GM10847 (cell line): Measurements from ENCODE around the gene PHF23.

ENCODE experiments used
- POLR2A ChIP-seq: IDR thresholded peaks from 2 replicates; pipeline ENCODE4 v1.6.1; 2011; ENCODE audit not compliant: insufficient read length; ENCODE audit errors: extremely low read depth

Gene PHF23

GRCh38 chr17:7249830-7250229, 10.6 kb upstream of the PHF23 start:
- no peak for TF ChIP-seq POLR2A

GRCh38 chr17:7249214-7249613, 10.0 kb upstream of the PHF23 start:
- TF ChIP-seq POLR2A = no peak

- no peak for TF ChIP-seq POLR2A
Measured at GRCh38 chr17:7248796-7249195, 9.5 kb upstream of the PHF23 start.

GRCh38 chr17:7246779-7247178, 7.5 kb upstream of the PHF23 start:
- no peak for TF ChIP-seq POLR2A

- no peak for TF ChIP-seq POLR2A
Measured at GRCh38 chr17:7243453-7243729, 4.1 kb upstream of the PHF23 start.

- TF ChIP-seq POLR2A = peak; percentile 34
Measured at GRCh38 chr17:7242717-7243452, 3.6 kb upstream of the PHF23 start.

GRCh38 chr17:7241783-7242716, 2.8 kb upstream of the PHF23 start, which contains the start of gene GABARAP:
Gene GABARAP (minus strand): TSS chr17:7242449. CDS start chr17:7242330, 119 bp downstream.
- TF ChIP-seq POLR2A = peak; percentile 30

GRCh38 chr17:7241090-7241733, 2.0 kb upstream of the PHF23 start:
- no peak for TF ChIP-seq POLR2A

GRCh38 chr17:7240375-7240774, 1.1 kb upstream of the PHF23 start:
- no peak for TF ChIP-seq POLR2A

GRCh38 chr17:7238420-7239090, 702 bp downstream of the PHF23 start:
- TF ChIP-seq POLR2A = no peak

GRCh38 chr17:7237761-7238419, 1.4 kb downstream of the PHF23 start:
- TF ChIP-seq POLR2A = peak; percentile 48

GRCh38 chr17:7237266-7237760, 1.9 kb downstream of the PHF23 start:
- TF ChIP-seq POLR2A = no peak

- no peak for TF ChIP-seq POLR2A
Measured at GRCh38 chr17:7236808-7237207, 2.4 kb downstream of the PHF23 start.
